HG03439 (cell line): ENCODE results near the gene CHST13.
"Not testable (repeated sequence)": the region's sequence is repeated elsewhere in the genome, so short reads cannot be mapped to it uniquely, and the experiment has no call there.

Experiments used
- ATAC-seq: cut with Tn5 transposase; IDR thresholded peaks from one replicate; pipeline ENCODE4 v1.9.1; 2021; ENCODE audit warnings: mild to moderate bottlenecking, moderate library complexity; ENCODE audit not compliant: unreplicated experiment

Gene CHST13

GRCh38 chr3:126524429-126524988 lies 554 bp downstream of the CHST13 start:
- ATAC-seq, result no peak

- ATAC-seq, result no peak
Measured at GRCh38 chr3:126525091-126525852, 1.3 kb downstream of the CHST13 start.

- no peak for ATAC-seq
Measured at GRCh38 chr3:126525853-126526667, 2.1 kb downstream of the CHST13 start.

- no peak for ATAC-seq
Measured at GRCh38 chr3:126526668-126527005, 2.7 kb downstream of the CHST13 start.

GRCh38 chr3:126527006-126527405 lies 3.1 kb downstream of the CHST13 start:
- no peak for ATAC-seq

GRCh38 chr3:126527455-126528211 lies 3.7 kb downstream of the CHST13 start:
- no peak for ATAC-seq

GRCh38 chr3:126528419-126528799 lies 4.5 kb downstream of the CHST13 start:
- no peak for ATAC-seq

GRCh38 chr3:126528800-126529541 lies 5.0 kb downstream of the CHST13 start:
- no peak for ATAC-seq

GRCh38 chr3:126529585-126530170 lies 5.7 kb downstream of the CHST13 start:
- no peak for ATAC-seq

- ATAC-seq, result no peak
Measured at GRCh38 chr3:126530171-126531050, 6.5 kb downstream of the CHST13 start.

GRCh38 chr3:126531051-126531330 lies 7.0 kb downstream of the CHST13 start:
- no peak for ATAC-seq

GRCh38 chr3:126533506-126533905 lies 9.6 kb downstream of the CHST13 start:
- ATAC-seq, result no peak

GRCh38 chr3:126534716-126535115 lies 10.8 kb downstream of the CHST13 start:
- ATAC-seq, result not testable (repeated sequence)

- no peak for ATAC-seq
Measured at GRCh38 chr3:126535636-126536035, 11.7 kb downstream of the CHST13 start.

GRCh38 chr3:126536126-126536525 lies 12.2 kb downstream of the CHST13 start:
- no peak for ATAC-seq

- ATAC-seq, result no peak
Measured at GRCh38 chr3:126537116-126537729, 13.3 kb downstream of the CHST13 start.

GRCh38 chr3:126537730-126538281 lies 13.9 kb downstream of the CHST13 start:
- ATAC-seq, result no peak

- ATAC-seq, result no peak
Measured at GRCh38 chr3:126538316-126538715, 14.4 kb downstream of the CHST13 start.

- no peak for ATAC-seq
Measured at GRCh38 chr3:126538966-126539365, 15.0 kb downstream of the CHST13 start.
